GM19372 (cell line): ENCODE results near the gene CEP43.
A peak's percentile ranks its signal among the peaks of the same experiment; 100 is the strongest.

Experiments used
- ATAC-seq: cut with Tn5 transposase; IDR thresholded peaks from one replicate; pipeline ENCODE4 v1.9.1; 2021; ENCODE audit warnings: mild to moderate bottlenecking, low read depth, moderate library complexity; ENCODE audit not compliant: unreplicated experiment

The CEP43 gene

GRCh38 chr6:166960609-166960978, 38.6 kb upstream of the CEP43 start:
- no peak for ATAC-seq

GRCh38 chr6:166966268-166966667, 32.9 kb upstream of the CEP43 start:
- no peak for ATAC-seq

- no peak for ATAC-seq
Observed at GRCh38 chr6:166969390-166970002, 29.7 kb upstream of the CEP43 start.

- no peak for ATAC-seq
Observed at GRCh38 chr6:166970091-166970490, 29.1 kb upstream of the CEP43 start.

GRCh38 chr6:166970776-166971175, 28.4 kb upstream of the CEP43 start:
- ATAC-seq, result no peak

GRCh38 chr6:166971271-166971670, 27.9 kb upstream of the CEP43 start:
- no peak for ATAC-seq

GRCh38 chr6:166972101-166972500, 27.1 kb upstream of the CEP43 start:
- no peak for ATAC-seq

- no peak for ATAC-seq
Observed at GRCh38 chr6:166976636-166977035, 22.6 kb upstream of the CEP43 start.

- no peak for ATAC-seq
Observed at GRCh38 chr6:166977621-166978525, 21.3 kb upstream of the CEP43 start.

- ATAC-seq, result no peak
Observed at GRCh38 chr6:166980738-166981137, 18.5 kb upstream of the CEP43 start.

GRCh38 chr6:166987448-166987847, 11.7 kb upstream of the CEP43 start:
- no peak for ATAC-seq

- no peak for ATAC-seq
Observed at GRCh38 chr6:166987930-166988329, 11.3 kb upstream of the CEP43 start.

GRCh38 chr6:166988674-166989201, 10.5 kb upstream of the CEP43 start:
- ATAC-seq, result no peak

GRCh38 chr6:166989427-166990032, 9.7 kb upstream of the CEP43 start:
- ATAC-seq, result peak; percentile 69

GRCh38 chr6:166996406-166996805, 2.8 kb upstream of the CEP43 start:
- ATAC-seq, result no peak

- ATAC-seq, result no peak
Observed at GRCh38 chr6:166997348-166997747, 1.8 kb upstream of the CEP43 start.

- no peak for ATAC-seq
Observed at GRCh38 chr6:166997768-166998255, 1.4 kb upstream of the CEP43 start.

GRCh38 chr6:166998256-166999144, 697 bp upstream of the CEP43 start:
- peak; percentile 6 for ATAC-seq

GRCh38 chr6:166999884-167000253, 672 bp downstream of the CEP43 start:
- ATAC-seq, result no peak

GRCh38 chr6:167000759-167001158, 1.6 kb downstream of the CEP43 start:
- ATAC-seq, result no peak
